SW 1271 (cell line): Measurements from ENCODE around the gene SRSF2.
"Not testable (repeated sequence)": the region's sequence is repeated elsewhere in the genome, so short reads cannot be mapped to it uniquely, and the experiment has no call there.

ENCODE experiments used
- DNase-seq, 2 experiments: peaks; one replicate each; lab custom pipeline; 2025; lab: John Stamatoyannopoulos, UW

SRSF2 gene, protein sequence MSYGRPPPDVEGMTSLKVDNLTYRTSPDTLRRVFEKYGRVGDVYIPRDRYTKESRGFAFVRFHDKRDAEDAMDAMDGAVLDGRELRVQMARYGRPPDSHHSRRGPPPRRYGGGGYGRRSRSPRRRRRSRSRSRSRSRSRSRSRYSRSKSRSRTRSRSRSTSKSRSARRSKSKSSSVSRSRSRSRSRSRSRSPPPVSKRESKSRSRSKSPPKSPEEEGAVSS

DNA sequence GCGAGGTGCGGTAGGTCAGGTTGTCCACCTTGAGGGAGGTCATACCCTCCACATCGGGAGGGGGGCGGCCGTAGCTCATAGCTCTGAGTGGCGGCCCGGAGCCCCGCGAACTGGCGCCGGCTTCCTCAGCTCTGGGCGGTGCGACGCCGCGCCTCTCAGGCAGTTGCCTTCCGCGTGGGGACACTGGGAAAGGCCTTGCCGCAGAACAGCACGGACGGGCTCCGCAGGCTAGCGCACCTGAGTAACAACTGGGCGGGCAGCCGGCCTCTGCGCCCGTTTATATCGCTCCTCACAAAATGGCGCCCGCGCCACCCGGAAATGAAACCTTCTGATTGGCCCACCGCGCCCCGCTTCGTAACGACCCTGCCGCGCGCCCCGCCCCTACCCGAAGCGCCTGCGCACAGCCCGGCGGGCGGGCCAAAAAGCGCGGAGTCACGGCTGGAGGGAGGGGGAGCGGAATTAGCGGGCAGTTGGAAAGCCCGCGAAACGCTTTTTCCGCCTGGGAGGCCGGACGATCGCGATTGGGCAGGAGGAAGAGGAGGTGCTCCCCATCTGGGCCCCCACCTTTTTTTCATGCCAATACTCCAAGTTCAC is at the start of gene SRSF2:
Gene SRSF2, minus strand, starts transcription at position 250 of the 594 bp plus-strand sequence. Its CDS starts 171 bp downstream, at position 79.
- peak; percentile 89 to 98 for DNase-seq

DNA sequence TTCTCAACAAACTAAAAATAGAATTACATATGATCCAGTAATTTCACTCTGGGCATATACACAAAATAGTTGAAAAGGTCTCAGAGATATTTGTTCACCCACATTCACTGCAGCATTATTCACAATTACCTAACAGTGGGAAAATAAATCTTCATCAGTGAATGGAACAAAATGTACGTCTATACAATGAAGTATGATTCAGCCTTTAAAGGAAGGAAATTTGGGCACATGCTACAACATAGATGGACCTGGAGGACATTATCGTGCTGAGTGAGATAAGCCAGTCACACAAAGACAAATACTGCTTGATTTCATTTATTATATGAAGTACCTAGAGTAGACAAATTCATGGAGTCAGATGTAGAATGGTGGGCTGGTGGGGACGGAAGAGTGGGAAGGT is 47.8 kb upstream of the SRSF2 start:
- no peak for DNase-seq

DNA sequence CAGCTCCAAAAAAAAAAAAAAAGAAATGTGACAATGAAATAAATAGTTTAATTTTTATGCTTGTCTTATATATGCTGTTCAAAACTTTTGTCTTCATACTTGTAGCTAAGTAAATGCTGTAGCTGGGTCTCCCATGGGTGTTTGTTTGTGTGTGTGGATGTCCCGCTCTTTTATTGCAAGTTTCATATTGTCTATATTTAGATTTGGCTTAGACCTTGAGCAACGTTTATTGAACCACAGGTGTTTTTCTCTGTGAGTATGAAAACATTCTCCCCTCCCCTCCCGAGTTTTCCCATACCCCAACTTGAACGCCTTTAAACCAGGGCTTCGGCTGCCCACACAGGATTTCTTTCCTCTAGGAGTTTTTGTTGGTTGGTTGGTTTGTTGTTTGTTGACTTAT is 46.0 kb upstream of the SRSF2 start:
- no peak for DNase-seq

DNA sequence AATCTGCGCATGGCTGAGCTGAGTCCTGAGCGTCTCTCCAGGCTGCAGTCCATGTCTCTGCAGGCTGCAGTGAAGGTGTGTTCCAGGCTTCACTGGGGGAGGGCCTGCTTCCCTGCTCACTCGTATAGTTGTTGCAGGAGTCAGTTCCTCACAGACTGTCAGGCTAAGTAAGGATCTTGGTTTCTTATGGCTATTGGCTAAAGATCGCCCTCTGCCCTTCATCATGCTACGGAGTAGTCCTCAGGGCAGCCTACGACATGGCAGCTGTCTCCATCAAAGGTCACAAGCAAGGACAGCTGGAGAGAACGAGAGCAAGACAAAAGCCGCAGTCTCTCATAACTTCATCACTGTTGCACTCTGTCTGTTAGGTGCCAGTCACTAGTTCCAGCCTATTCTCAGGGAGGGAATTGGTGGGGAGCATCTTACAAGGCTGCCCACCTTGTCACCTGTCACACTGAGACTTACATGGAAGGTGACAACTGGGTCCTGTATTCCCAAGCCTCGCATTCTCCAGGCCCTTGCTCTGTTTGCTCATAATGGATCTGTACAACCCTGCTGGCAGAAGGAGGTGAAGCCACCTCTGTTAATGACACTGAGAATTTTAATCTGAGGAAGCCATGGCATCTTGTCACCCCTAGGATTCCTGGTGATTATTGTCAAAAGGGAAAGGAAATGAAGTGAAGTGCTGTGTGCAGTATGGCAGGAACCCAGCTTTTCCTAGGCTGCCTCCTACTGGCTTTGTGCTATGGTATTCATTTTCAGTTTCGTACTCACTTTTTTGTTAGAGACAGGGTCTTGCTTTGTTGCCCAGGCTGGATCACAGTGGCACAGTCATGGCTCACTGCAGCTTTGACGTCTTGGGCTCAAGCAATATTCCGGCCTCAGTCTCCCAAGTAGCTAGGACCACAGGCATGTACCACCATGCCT is 44.2 kb upstream of the SRSF2 start:
- DNase-seq = no peak

DNA sequence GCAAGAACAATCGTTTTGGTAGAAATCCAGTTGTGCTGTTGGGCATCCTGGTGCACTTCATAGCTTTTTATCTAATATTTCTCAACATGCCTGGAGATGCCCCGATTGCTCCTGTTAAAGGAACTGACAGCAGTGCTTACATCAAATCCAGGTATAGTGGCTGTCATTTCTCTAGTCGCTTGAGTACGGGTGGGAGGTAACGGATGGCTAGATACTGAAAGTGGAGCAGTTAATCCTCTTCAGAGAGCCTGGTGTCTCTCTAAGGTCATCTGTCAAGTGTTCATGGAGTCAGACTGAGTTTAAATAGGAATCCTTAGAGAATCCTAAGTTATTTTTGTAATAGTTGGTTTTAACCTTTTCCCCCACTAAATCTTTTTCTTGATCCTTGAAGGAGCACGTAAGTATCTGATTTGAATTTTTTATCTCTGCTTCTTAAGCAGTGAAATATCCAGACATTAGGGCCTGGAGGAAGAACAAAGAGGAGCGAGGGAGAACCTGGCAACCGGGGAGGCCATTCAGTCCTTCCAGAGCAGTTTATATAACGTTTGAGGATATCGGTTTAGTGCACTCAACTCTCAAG is 38.0 kb upstream of the SRSF2 start:
- DNase-seq = no peak

DNA sequence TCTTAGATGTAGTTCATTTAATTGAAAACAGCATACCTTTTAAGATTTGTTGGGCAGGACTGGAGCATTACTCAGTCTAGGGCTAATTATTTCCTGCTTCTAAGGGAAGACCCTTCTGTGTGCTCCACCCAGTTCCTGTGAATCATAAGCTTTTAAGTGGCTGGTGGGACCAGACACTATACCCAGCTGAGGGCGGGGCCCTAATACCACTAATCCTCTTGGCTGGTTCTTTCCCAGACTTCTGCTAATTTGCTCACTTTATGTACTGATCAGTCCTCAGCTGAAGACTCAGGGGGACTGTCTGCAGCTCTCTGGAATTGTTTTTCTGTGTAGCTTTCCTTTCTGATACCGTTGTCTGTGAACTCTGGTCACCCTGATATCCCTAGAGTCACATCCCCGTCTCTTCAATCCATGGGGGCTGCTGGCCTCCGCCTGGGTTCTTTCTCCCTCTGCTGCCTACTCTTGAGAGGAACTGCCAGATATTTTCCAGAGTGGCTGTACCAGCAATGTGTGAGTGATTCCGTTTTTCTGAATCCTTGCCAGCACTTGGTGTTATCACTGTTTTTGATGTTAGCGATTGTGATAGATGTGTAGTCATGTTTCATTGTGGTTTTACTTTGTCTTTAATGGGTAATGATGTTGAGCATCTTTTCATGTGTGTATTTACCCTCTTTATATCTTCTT is 35.9 kb upstream of the SRSF2 start:
- DNase-seq = peak in 1 of 2 experiments; percentile 54

DNA sequence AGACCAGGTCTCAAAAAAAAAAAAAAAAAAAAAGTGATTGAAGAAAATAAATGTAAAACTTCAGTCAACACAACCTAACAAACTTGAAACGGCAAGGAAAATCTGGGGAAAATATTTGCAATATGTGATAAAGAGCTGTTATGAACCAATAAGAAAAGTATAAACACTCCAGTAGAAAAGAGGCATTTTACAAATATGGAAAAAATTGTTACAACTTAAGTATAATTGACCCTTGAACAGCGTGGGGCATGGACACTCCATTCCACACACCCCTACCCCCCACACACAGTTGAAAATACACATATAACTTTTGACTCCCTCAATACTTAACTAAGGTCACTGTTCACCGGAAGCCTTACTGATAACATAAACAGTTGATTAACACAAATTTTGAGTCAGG is 21.4 kb upstream of the SRSF2 start:
- no peak for DNase-seq

DNA sequence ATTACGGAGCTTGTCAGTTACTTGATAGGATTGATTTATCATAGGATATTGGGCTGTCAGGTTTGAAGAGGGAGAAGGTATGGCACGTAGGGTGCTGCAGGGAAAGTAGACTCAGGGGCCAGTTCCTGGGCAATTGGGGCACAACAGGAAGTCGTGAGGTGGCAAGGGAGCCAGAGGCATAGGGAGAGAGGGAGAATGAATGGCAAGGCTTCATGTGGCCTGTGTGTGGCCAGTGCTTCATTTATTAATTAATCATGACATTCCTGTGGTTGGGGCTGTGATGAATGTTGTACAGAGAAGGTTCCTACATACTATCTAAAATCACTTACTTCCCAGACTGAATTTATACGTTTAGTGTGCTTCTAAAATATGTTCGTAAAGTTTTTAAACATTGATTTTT is 20.1 kb upstream of the SRSF2 start:
- DNase-seq = no peak

DNA sequence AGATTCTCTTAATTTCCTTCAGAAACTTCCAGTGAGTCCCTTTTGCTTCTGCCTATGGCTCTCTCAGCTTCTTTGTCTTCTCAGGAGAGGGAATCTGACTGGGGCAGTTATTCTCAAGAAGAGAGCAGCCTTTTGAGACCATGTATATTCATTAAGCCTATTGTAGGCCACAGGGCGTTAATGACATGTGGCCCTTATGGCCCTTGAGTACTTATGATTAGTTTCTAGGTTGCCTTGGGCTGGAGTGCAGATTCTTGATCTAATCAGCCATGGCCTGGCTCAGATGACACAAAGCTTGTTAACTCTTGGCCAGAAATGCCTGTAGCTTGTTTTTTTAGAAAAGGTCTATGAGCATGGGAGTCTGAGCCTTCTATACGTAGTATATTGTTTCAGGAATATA is 18.2 kb upstream of the SRSF2 start:
- no peak for DNase-seq

DNA sequence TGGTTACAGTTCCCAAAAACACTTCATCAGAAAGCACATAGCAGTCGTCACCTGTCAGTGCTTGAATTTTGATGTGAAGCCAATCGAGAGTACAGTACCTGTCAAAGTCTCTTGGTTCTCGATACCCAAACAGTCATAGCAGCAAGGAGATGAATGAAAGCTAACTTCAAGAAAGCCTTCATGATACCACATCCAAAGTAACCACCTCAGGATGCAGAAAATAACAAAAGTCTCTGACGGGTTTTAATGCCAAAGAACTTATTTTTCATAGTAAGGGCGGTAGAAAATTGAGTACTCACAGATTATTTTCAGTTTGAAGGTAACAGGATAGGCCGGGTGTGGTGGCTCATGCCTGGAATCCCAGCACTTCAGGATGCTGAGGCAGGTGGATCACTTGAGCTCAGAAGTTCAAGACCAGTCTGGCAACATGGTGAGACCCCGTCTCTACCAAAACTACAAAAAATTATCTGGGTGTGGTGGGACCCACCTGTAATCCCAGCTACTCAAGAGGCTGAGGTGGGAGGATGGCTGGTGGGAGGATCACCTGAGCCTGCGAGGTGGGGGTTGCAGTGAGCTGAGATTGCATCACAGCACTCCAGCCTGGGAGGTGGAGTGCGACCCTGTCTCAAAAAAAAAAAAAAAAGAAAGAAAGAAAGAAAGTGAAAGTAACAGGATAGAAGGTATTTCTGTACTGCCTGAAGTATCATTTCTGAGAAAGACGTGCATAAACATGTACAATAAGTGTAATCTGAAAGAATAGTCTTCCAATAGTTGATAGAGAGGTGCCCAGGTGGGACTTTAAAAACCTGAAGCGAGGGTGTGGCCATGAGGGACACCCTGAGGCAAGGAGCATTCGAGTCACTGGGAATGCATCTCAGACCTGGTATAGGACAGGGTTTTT is 16.2 kb upstream of the SRSF2 start:
- no peak for DNase-seq

DNA sequence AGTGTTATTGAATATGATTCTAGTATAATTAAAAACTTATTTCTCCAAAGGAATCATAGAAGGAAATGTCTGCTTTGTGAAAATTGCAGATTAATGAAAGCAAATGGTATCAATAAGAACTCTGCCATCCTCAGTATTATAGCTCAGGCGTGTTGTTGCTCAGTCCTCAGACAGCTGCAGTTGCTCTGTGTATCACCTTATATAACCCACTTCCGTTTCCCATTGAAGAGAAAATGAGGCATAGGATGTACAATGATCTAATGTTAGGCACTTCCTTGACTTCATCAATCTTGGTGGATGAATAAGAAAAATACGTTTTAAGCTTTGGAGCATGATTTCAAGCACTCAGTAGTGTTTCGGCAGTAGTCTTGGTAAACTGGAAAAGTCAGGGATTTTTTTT is 14.9 kb upstream of the SRSF2 start:
- no peak for DNase-seq

DNA sequence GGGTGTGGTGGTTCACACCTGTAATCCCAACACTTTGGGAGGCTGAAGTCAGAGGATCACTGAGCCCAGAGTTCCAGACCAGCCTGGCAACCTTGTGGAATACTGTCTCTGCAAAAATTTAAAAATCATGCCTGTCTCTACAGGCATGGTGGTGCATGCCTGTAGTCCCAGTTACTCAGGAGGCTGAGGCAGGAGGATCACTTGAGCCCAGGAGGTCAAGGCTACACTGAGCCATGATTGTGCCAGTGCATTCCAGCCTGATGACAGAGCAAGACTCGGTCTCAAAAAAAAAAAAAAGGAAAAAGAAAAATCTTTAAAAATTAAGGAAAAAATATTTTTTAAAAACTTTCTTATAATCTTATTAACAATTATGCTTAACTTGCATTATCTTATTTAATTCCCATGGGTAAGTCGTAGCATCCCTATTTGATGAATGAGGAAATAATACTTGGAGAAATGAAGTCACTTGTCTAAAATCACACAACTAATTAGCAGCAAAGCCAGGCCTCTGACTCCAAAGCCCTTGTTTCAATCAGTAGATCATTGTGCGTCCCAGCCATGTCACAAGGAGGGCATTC is 14.4 kb upstream of the SRSF2 start:
- no peak for DNase-seq

DNA sequence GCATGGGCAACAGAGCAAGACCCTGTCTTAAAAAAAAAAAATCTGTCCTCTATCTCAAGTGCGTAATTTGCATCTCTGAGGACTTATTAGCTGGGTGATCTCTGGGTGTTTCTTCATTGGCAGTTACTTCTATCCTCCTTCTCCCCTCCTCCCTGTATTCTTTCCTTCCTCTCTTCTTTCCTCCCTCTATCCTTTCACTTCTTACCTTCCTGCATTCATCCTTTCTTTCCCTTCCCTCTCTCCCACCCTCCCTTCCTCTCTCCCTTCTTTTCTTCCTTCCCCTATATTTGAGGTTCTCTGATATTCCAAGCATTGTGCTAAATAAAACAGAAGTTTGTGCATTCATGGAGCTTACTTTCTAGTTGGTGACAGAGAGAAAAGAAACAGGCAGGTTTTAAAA is 11.5 kb upstream of the SRSF2 start:
- no peak for DNase-seq

DNA sequence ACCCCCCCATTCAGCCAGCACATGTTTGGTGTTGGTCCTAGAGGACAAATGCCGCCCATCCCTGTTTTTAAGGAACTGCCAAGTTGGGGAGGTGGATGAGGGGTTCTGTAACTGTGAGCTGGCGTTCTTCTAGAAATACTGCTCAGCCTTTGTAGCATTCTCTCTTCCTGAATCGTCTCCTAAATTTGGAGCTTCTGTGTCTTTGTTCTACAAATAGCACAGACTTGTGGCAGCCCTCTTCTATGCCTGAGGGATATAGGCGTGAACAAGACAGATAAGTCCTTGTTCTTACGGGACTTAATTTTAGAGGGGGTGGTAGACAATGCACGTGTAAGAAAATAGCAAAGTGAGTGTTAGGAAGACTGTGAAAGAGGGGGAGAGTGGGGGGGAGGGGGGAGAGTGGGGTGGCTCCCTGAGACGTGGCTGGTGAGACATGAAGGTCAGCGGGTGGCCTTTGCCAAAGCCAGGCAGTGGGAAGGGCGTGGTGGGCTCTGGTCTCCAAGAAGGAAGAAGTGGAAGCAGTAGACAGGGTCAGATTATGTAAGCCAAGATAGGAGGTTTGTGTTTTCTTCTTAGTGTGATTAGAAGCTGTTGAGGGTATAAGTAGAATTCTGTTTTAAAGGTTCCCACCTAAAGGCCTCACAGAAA is 10.7 kb upstream of the SRSF2 start:
- DNase-seq = no peak

DNA sequence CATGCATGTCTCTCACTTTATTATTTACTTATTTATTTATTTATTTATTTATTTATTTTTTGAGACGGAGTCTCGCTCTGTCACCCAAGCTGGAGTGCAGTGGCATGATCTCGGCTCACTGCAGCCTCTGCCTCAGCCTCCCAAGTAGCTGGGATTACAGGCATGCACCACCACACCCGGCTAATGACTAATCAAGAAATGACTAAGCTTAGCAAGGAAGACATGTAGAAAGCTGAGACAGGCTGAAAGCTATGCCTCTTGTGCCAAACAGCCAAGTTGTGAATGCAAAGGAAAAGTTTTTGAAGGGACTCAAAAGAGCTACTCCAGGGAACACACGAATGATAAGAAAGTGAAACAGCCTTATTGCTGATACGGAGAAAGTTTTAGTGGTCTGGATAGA is 8.7 kb upstream of the SRSF2 start:
- not testable (repeated sequence) for DNase-seq

DNA sequence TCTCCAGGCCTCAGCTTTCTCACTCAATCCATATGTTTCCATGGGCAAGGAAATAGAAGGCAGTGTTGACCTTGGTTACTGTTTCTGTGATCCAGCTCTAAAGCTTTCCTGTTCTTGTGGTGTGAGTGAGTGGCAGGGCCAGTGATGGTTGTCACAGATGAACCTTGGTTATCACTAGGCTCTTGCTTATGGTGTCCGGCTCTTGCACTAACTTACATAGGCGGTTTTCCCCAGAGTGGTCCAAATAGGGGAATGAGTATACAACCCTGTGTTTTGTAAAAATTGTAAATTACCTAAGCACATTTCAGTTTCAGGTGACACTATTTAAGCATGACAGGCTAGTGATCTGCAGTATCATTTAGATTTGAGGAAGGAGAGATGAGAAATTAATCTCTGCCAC is 7.6 kb upstream of the SRSF2 start:
- DNase-seq = no peak

DNA sequence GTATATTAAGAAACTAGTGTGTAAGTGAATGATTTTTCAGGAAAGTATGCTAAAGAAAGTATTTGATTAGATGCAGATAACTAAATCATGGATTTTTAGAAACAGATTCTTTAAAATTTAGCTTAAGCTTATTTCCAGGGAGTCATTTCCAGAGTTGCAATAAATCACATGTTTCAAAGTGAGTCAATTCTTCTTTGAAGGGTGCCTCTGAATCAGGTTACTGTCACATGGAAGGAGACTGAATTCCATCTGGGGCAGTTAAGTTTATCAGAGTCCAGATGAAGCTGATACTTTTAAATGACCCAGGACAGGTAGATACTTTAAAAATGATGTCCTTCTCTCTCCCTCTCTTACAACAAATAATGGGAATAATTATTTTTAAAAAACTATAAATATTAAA is 5.8 kb upstream of the SRSF2 start:
- DNase-seq = no peak

DNA sequence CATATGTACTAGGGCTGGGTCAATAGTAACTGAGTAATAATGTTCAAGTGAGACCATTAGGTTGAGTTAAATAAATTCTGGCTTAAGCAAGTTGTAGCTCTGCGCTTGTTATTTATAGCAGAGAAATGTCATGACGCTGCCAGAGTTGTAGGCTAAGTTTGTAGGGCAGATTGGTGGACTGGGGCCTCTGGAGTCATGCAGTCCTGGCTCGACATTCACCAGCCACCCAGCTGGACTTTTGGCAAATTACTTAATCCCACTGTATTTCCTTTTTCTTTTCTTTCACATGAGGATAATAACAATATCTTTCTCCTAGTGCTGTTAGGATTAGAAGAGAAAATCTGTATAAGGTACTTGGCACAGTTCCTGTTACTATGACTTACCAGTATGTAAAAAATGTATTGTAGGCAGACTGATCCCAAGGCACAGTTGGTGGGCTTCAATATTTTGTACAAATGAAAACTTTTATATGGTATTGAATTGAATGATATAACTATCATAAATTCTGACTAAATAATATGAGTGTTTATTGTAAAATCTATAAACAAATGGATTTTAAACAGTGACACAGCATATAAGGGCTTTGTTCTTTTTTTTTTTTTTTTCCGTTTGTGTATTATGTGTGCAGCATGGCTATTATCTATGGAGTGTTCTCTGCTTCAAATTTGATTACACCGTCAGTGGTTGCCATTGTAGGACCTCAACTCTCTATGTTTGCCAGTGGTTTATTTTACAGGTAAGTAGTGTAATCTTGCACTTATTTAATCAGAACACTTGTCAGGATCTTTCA is 3.4 kb upstream of the SRSF2 start:
- no peak for DNase-seq

DNA sequence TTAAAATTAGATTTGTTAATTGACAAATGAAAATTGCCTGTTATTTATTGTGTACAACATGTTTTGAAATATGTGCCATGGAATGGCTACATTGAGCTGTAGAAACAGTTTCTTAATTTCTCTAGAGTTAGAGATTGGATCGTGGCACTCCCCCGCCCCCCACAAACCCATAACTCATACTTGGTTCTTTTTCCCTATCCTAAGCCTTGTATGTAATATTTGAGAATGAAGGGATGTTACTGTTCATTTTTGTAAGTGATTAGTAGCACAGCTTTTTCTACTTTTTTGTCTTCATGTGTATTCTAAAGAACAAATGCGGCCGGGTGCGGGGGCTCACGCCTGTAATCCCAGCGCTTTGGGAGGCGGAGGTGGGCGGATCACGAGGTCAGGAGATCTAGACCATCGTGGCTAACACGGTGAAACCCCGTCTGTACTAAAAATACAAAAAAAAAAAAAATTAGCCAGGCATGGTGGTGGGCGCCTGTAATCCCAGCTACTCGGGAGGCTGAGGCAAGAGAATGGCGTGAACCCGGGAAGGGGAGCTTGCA is 2.5 kb upstream of the SRSF2 start:
- not testable (repeated sequence) for DNase-seq
